ENCODE results near the gene ARID3C. TPM values are rescaled to one million over a fixed set of nuclear protein-coding genes. Genes with fewer than 3 reads are reported as not detected.
A peak's percentile ranks its signal among the peaks of the same experiment; 100 is the strongest.

The ARID3C gene
- polyA plus RNA-seq, 2 donors, result not detected

DNA sequence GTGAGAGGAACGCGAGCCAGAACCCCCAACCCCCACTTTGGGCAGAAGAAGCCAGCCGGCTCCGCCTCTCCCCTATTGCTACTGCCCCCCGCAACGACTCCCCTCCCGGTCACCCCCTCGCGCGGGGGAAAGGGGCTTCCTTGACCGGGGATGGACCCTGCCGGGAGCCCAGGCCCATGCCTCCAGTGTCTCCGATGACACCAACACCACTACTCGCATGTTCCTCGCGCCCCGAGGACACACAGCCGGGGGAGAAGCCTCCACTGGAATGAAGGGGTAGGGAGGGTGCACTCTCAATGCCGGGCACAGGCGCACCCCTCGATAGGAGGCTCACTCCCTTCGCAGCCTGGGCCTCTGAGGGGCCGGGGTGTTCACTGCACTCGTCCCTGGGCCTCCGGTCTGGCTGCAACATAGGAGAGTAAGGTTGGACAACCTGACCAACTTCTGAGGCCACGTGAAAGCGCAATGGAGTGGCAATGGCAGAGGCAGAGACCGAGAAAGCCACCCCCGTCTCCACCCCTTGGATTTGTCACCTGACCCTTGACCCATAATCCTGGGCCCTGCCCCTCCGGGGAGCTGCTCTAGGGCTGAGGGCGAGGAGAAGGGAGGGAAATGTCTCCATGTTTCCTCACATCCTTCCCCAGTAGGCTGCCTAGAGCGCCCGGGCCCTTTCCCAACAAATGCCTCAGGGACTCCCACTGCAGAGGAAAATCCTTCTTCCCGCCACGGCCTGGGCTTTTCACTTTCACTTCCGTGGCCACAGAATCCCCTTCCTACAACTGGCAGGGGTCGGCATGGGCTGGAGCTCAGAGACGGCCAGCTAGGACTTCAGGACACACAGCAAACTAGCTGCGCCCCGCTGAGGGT, 38.3 kb downstream of the ARID3C start:
- H3K36me3 ChIP-seq (ENCODE audit: control insufficient read depth in 2 of 2, insufficient read depth in 2 of 2, low read length in 1 of 2), result no peaks in the 10 kb centered on the region
- no peak overlapping the region for H3K27ac ChIP-seq (ENCODE audit: low read depth in 2 of 2, low read length in 1 of 2)
- WGBS, 2 donors, result 12 to 15% methylated on average over 40 of the region's 40 CpGs
- no peaks in the 10 kb centered on the region for H3K9me3 ChIP-seq (ENCODE audit: control insufficient read depth in 2 of 2, insufficient read depth in 1 of 2, low read depth in 1 of 2, low read length in 1 of 2)
- H3K27me3 ChIP-seq (ENCODE audit: control insufficient read depth in 1 of 2, insufficient read depth in 2 of 2, low read length in 2 of 2), result peaks cover 5 to 13% of the 10 kb centered on the region in 2 donors
- H3K4me1 ChIP-seq (ENCODE audit: control insufficient read depth in 2 of 2, insufficient read depth in 2 of 2, low read length in 1 of 2), result peaks cover 12 to 27% of the 10 kb centered on the region in 2 donors
- H3K4me3 ChIP-seq (ENCODE audit: low read depth in 1 of 2, low read length in 2 of 2), result peak overlapping the region; percentile 44

GRCh38 chr9:34589636-34590380, 39.1 kb downstream of the ARID3C start, which contains the start of gene CNTFR:
CNTFR (minus strand) TSS chr9:34589724; CDS start chr9:34568981, 20,743 bp downstream.
- Histone ChIP-seq H3K4me3 (ENCODE audit: low read depth in 1 of 2, low read length in 2 of 2) (peak within 1 kb of the TSS; percentile 44), H3K27me3 (ENCODE audit: control insufficient read depth in 1 of 2, insufficient read depth in 2 of 2, low read length in 2 of 2) (peaks cover 5 to 13% of the 10 kb centered on the region in 2 donors), H3K9me3 (ENCODE audit: control insufficient read depth in 2 of 2, insufficient read depth in 1 of 2, low read depth in 1 of 2, low read length in 1 of 2) (no peaks in the 10 kb centered on the region), H3K36me3 (ENCODE audit: control insufficient read depth in 2 of 2, insufficient read depth in 2 of 2, low read length in 1 of 2) (no peaks in the 10 kb centered on the region), H3K4me1 (ENCODE audit: control insufficient read depth in 2 of 2, insufficient read depth in 2 of 2, low read length in 1 of 2) (peaks cover 12 to 27% of the 10 kb centered on the region in 2 donors), H3K27ac (ENCODE audit: low read depth in 2 of 2, low read length in 1 of 2) (no peak within 1 kb of the TSS)
- 1 to 2% methylated on average over 85 to 104 of the region's 104 CpGs for WGBS, 2 donors

- Histone ChIP-seq H3K36me3 (ENCODE audit: control insufficient read depth in 2 of 2, insufficient read depth in 2 of 2, low read length in 1 of 2) (no peaks in the 10 kb centered on the region), H3K27ac (ENCODE audit: low read depth in 2 of 2, low read length in 1 of 2) (no peak overlapping the region), H3K27me3 (ENCODE audit: control insufficient read depth in 1 of 2, insufficient read depth in 2 of 2, low read length in 2 of 2) (peaks cover 5 to 13% of the 10 kb centered on the region in 2 donors), H3K4me3 (ENCODE audit: low read depth in 1 of 2, low read length in 2 of 2) (peak overlapping the region; percentile 44), H3K9me3 (ENCODE audit: control insufficient read depth in 2 of 2, insufficient read depth in 1 of 2, low read depth in 1 of 2, low read length in 1 of 2) (no peaks in the 10 kb centered on the region), H3K4me1 (ENCODE audit: control insufficient read depth in 2 of 2, insufficient read depth in 2 of 2, low read length in 1 of 2) (peaks cover 12 to 27% of the 10 kb centered on the region in 2 donors)
- 2 to 3% methylated on average over 78 to 86 of the region's 86 CpGs for WGBS, 2 donors
Measured at GRCh38 chr9:34588671-34589635, 39.9 kb downstream of the ARID3C start.

DNA sequence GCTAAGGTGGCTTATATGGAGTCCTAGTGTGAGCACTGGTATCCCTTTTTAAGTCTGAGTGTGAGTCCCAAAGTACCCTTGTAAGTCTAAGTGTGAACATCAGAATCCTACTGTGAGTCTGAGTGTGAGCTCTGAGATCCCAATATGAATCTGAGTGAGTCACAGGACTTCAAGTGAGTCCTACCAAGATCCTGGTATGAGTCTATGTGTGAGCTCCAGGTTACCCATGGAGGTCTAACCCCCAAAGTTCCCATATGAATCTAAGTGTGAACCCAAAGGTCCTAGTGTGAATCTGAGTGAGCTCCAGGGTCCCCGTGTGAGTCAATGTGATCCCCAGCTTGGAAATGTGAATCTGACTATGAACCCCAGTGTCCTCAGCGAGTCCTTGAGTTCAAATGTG, 41.6 kb downstream of the ARID3C start:
- Histone ChIP-seq H3K27ac (ENCODE audit: low read depth in 2 of 2, low read length in 1 of 2) (no peak overlapping the region), H3K4me3 (ENCODE audit: low read depth in 1 of 2, low read length in 2 of 2) (no peak overlapping the region), H3K9me3 (ENCODE audit: control insufficient read depth in 2 of 2, insufficient read depth in 1 of 2, low read depth in 1 of 2, low read length in 1 of 2) (no peaks in the 10 kb centered on the region), H3K27me3 (ENCODE audit: control insufficient read depth in 1 of 2, insufficient read depth in 2 of 2, low read length in 2 of 2) (peaks cover 5 to 13% of the 10 kb centered on the region in 2 donors), H3K36me3 (ENCODE audit: control insufficient read depth in 2 of 2, insufficient read depth in 2 of 2, low read length in 1 of 2) (no peaks in the 10 kb centered on the region), H3K4me1 (ENCODE audit: control insufficient read depth in 2 of 2, insufficient read depth in 2 of 2, low read length in 1 of 2) (peaks cover 12 to 23% of the 10 kb centered on the region in 2 donors)
- WGBS, 2 donors, result 60 to 66% methylated on average over 2 of the region's 2 CpGs

GRCh38 chr9:34585946-34586669, 42.8 kb downstream of the ARID3C start:
- no peaks in the 10 kb centered on the region for H3K36me3 ChIP-seq (ENCODE audit: control insufficient read depth in 2 of 2, insufficient read depth in 2 of 2, low read length in 1 of 2)
- H3K27me3 ChIP-seq (ENCODE audit: control insufficient read depth in 1 of 2, insufficient read depth in 2 of 2, low read length in 2 of 2), result peaks cover 5 to 13% of the 10 kb centered on the region in 2 donors
- peaks cover 9 to 19% of the 10 kb centered on the region in 2 donors for H3K4me1 ChIP-seq (ENCODE audit: control insufficient read depth in 2 of 2, insufficient read depth in 2 of 2, low read length in 1 of 2)
- H3K9me3 ChIP-seq (ENCODE audit: control insufficient read depth in 2 of 2, insufficient read depth in 1 of 2, low read depth in 1 of 2, low read length in 1 of 2), result no peaks in the 10 kb centered on the region
- no peak overlapping the region for H3K4me3 ChIP-seq (ENCODE audit: low read depth in 1 of 2, low read length in 2 of 2)
- 37 to 41% methylated on average over 11 of the region's 11 CpGs for WGBS, 2 donors
- H3K27ac ChIP-seq (ENCODE audit: low read depth in 2 of 2, low read length in 1 of 2), result no peak overlapping the region

DNA sequence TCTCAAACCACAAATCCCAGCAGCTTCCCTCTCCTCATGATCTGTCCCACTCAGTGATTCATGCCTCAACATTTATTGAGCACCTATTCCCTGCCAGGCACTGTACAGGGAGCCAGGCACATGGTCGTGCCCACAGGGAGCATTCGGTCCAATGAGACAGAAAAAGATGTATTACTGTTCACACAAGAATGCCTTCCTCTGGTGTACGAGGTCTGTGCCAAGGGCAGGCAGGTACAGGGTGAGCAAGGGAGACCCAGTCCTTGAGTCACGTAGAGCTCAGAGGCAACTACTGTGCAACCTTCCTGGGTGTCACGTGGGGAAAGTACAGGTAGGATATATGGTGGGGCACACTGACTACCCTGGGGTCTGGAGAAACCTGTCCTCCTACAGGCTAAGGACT, 43.9 kb downstream of the ARID3C start:
- WGBS, 2 donors, result 62 to 65% methylated on average over 5 of the region's 5 CpGs
- Histone ChIP-seq H3K27ac (ENCODE audit: low read depth in 2 of 2, low read length in 1 of 2) (no peak overlapping the region), H3K9me3 (ENCODE audit: control insufficient read depth in 2 of 2, insufficient read depth in 1 of 2, low read depth in 1 of 2, low read length in 1 of 2) (no peaks in the 10 kb centered on the region), H3K4me1 (ENCODE audit: control insufficient read depth in 2 of 2, insufficient read depth in 2 of 2, low read length in 1 of 2) (peaks cover 3 to 10% of the 10 kb centered on the region in 2 donors), H3K27me3 (ENCODE audit: control insufficient read depth in 1 of 2, insufficient read depth in 2 of 2, low read length in 2 of 2) (peaks cover 5 to 13% of the 10 kb centered on the region in 2 donors), H3K36me3 (ENCODE audit: control insufficient read depth in 2 of 2, insufficient read depth in 2 of 2, low read length in 1 of 2) (no peaks in the 10 kb centered on the region), H3K4me3 (ENCODE audit: low read depth in 1 of 2, low read length in 2 of 2) (no peak overlapping the region)

- Histone ChIP-seq H3K4me3 (ENCODE audit: low read depth in 1 of 2, low read length in 2 of 2) (no peak overlapping the region), H3K27me3 (ENCODE audit: control insufficient read depth in 1 of 2, insufficient read depth in 2 of 2, low read length in 2 of 2) (peaks cover 2 to 7% of the 10 kb centered on the region in 2 donors), H3K4me1 (ENCODE audit: control insufficient read depth in 2 of 2, insufficient read depth in 2 of 2, low read length in 1 of 2) (peaks cover 0 to 7% of the 10 kb centered on the region in 2 donors), H3K27ac (ENCODE audit: low read depth in 2 of 2, low read length in 1 of 2) (no peak overlapping the region), H3K36me3 (ENCODE audit: control insufficient read depth in 2 of 2, insufficient read depth in 2 of 2, low read length in 1 of 2) (no peaks in the 10 kb centered on the region), H3K9me3 (ENCODE audit: control insufficient read depth in 2 of 2, insufficient read depth in 1 of 2, low read depth in 1 of 2, low read length in 1 of 2) (no peaks in the 10 kb centered on the region)
- 89 to 94% methylated on average over 5 of the region's 5 CpGs for WGBS, 2 donors
Measured at GRCh38 chr9:34582787-34583186, 46.1 kb downstream of the ARID3C start.

GRCh38 chr9:34581318-34581717, 47.5 kb downstream of the ARID3C start:
- Histone ChIP-seq H3K4me3 (ENCODE audit: low read depth in 1 of 2, low read length in 2 of 2) (no peak overlapping the region), H3K27ac (ENCODE audit: low read depth in 2 of 2, low read length in 1 of 2) (no peak overlapping the region), H3K27me3 (ENCODE audit: control insufficient read depth in 1 of 2, insufficient read depth in 2 of 2, low read length in 2 of 2) (peaks cover 0 to 7% of the 10 kb centered on the region in 2 donors), H3K36me3 (ENCODE audit: control insufficient read depth in 2 of 2, insufficient read depth in 2 of 2, low read length in 1 of 2) (no peaks in the 10 kb centered on the region), H3K9me3 (ENCODE audit: control insufficient read depth in 2 of 2, insufficient read depth in 1 of 2, low read depth in 1 of 2, low read length in 1 of 2) (no peaks in the 10 kb centered on the region), H3K4me1 (ENCODE audit: control insufficient read depth in 2 of 2, insufficient read depth in 2 of 2, low read length in 1 of 2) (peaks cover 0 to 8% of the 10 kb centered on the region in 2 donors)
- WGBS, 2 donors, result 63 to 83% methylated on average over 3 of the region's 3 CpGs

All from esophagus (tissue), 2 donors.